SHP77 (cell line): ENCODE results near the gene MOB3B.
"Not testable (repeated sequence)": the region's sequence is repeated elsewhere in the genome, so short reads cannot be mapped to it uniquely, and the experiment has no call there.

Experiments used
- DNase-seq, 2 experiments: peaks; one replicate each; lab custom pipeline; 2025; lab: John Stamatoyannopoulos, UW

The MOB3B gene

GRCh38 chr9:27422279-27422834, 107.3 kb downstream of the MOB3B start:
- no peak for DNase-seq

GRCh38 chr9:27421577-27421976, 108.0 kb downstream of the MOB3B start:
- no peak for DNase-seq

GRCh38 chr9:27419558-27419957, 110.1 kb downstream of the MOB3B start:
- not testable (repeated sequence) for DNase-seq

GRCh38 chr9:27414220-27414761, 115.3 kb downstream of the MOB3B start:
- no peak for DNase-seq

- DNase-seq, result no peak
These were observed 115.9 kb downstream of the MOB3B start for GRCh38 chr9:27413511-27414219.

- DNase-seq, result no peak
These were observed 116.7 kb downstream of the MOB3B start for GRCh38 chr9:27412963-27413362.

- DNase-seq, result no peak
These were observed 117.5 kb downstream of the MOB3B start for GRCh38 chr9:27412081-27412480.

GRCh38 chr9:27408482-27408881, 121.1 kb downstream of the MOB3B start:
- no peak for DNase-seq

GRCh38 chr9:27408001-27408400, 121.6 kb downstream of the MOB3B start:
- no peak for DNase-seq

- no peak for DNase-seq
These were observed 122.1 kb downstream of the MOB3B start for GRCh38 chr9:27407491-27407890.

- DNase-seq, result no peak
These were observed 125.0 kb downstream of the MOB3B start for GRCh38 chr9:27404661-27405060.

- no peak for DNase-seq
These were observed 127.0 kb downstream of the MOB3B start for GRCh38 chr9:27402626-27403025.

- DNase-seq, result no peak
These were observed 129.2 kb downstream of the MOB3B start for GRCh38 chr9:27400334-27400880.

GRCh38 chr9:27398982-27399653, 130.5 kb downstream of the MOB3B start:
- no peak for DNase-seq

- no peak for DNase-seq
These were observed 133.1 kb downstream of the MOB3B start for GRCh38 chr9:27396495-27396894.

GRCh38 chr9:27395484-27395921, 134.1 kb downstream of the MOB3B start:
- no peak for DNase-seq

- no peak for DNase-seq
These were observed 134.8 kb downstream of the MOB3B start for GRCh38 chr9:27394826-27395201.

- DNase-seq, result no peak
These were observed 135.3 kb downstream of the MOB3B start for GRCh38 chr9:27394154-27394825.

GRCh38 chr9:27393054-27393846, 136.4 kb downstream of the MOB3B start:
- no peak for DNase-seq

- no peak for DNase-seq
These were observed 137.2 kb downstream of the MOB3B start for GRCh38 chr9:27392451-27392850.
